SK-N-MC (cell line): ENCODE measurements around the gene MOB3B.

Source experiments
- DNase-seq: peaks from one replicate; pipeline ENCODE4 v3.0.0-alpha.2; 2011; ENCODE audit warnings: low read depth, low spot score
- H3K27ac ChIP-seq: fragments of 200-600 bp; sonication (generic); 2 replicates; pipeline ENCODE4 v1.5.1; 2016; ENCODE audit warnings: mixed run types
- H3K36me3 ChIP-seq: fragments of 200-600 bp; sonication (generic); 2 replicates; pipeline ENCODE4 v1.6.1; 2017; ENCODE audit warnings: antibody characterized with exemption, low read length, mixed read lengths; ENCODE audit not compliant: insufficient read depth
- H3K4me3 ChIP-seq: fragments of 200-600 bp; sonication (generic); 2 replicates; pipeline ENCODE4 v1.5.1; 2016
- H3K9ac ChIP-seq: fragments of 200-600 bp; sonication (generic); 2 replicates; pipeline ENCODE4 v1.8.0; 2017; ENCODE audit warnings: mixed run types, mixed read lengths; ENCODE audit not compliant: insufficient read length
- H3K9me3 ChIP-seq: fragments of 200-600 bp; sonication (generic); 2 replicates; pipeline ENCODE4 v1.6.1; 2017; ENCODE audit warnings: low read depth, mild to moderate bottlenecking, antibody characterized with exemption, low read length, moderate library complexity, mixed read lengths
- EZH2 ChIP-seq: fragments of 200-600 bp; sonication (generic); IDR thresholded peaks from one replicate; pipeline ENCODE4 v1.6.1; 2017; ENCODE audit warnings: antibody characterized with exemption
- FOXP2 ChIP-seq: optimal IDR thresholded peaks from 2 replicates; pipeline ENCODE3; 2011; ENCODE audit warnings: mild to moderate bottlenecking, moderate library complexity; ENCODE audit not compliant: insufficient read depth; ENCODE audit errors: extremely low read length, control extremely low read depth
- POLR2AphosphoS5 ChIP-seq: IDR thresholded peaks from 2 replicates; pipeline ENCODE4 v1.6.1; 2012; ENCODE audit warnings: mild to moderate bottlenecking, low read depth, low read length, borderline replicate concordance

Gene MOB3B

GRCh38 chr9:27344776-27345175, 184.8 kb downstream of the MOB3B start:
- H3K9ac ChIP-seq, result no peak overlapping the region
- DNase-seq, result no peak

GRCh38 chr9:27341545-27342294, 187.9 kb downstream of the MOB3B start:
- H3K4me3 ChIP-seq, result no peak overlapping the region
- no peak overlapping the region for H3K9ac ChIP-seq
- TF ChIP-seq POLR2AphosphoS5 (no peak), EZH2 (no peak), FOXP2 (no peak)
- DNase-seq, result no peak
- no peaks in the 10 kb centered on the region for H3K36me3 ChIP-seq
- H3K9me3 ChIP-seq, result no peaks in the 10 kb centered on the region
- no peak overlapping the region for H3K27ac ChIP-seq

More at GRCh38 chr9:27344776-27345175, 184.8 kb downstream of the MOB3B start:
- Histone ChIP-seq H3K4me3 (no peak overlapping the region), H3K9me3 (no peaks in the 10 kb centered on the region), H3K27ac (no peak overlapping the region), H3K36me3 (no peaks in the 10 kb centered on the region)
- TF ChIP-seq POLR2AphosphoS5, result no peak
- no peak for TF ChIP-seq FOXP2
- no peak for TF ChIP-seq EZH2

GRCh38 chr9:27340961-27341511, 188.6 kb downstream of the MOB3B start:
- no peaks in the 10 kb centered on the region for H3K36me3 ChIP-seq
- no peak for DNase-seq
- no peak overlapping the region for H3K27ac ChIP-seq
- no peaks in the 10 kb centered on the region for H3K9me3 ChIP-seq
- no peak overlapping the region for H3K4me3 ChIP-seq
- no peak for TF ChIP-seq POLR2AphosphoS5
- TF ChIP-seq EZH2, result no peak
- TF ChIP-seq FOXP2, result no peak
- H3K9ac ChIP-seq, result no peak overlapping the region

- H3K9ac ChIP-seq, result no peak overlapping the region
- H3K9me3 ChIP-seq, result no peaks in the 10 kb centered on the region
- no peak overlapping the region for H3K4me3 ChIP-seq
- TF ChIP-seq FOXP2 (no peak), POLR2AphosphoS5 (no peak), EZH2 (no peak)
- no peaks in the 10 kb centered on the region for H3K36me3 ChIP-seq
- no peak for DNase-seq
- no peak overlapping the region for H3K27ac ChIP-seq
Observed at GRCh38 chr9:27340285-27340674, 189.3 kb downstream of the MOB3B start.

GRCh38 chr9:27339661-27340284, 189.8 kb downstream of the MOB3B start:
- Histone ChIP-seq H3K9me3 (no peaks in the 10 kb centered on the region), H3K9ac (no peak overlapping the region), H3K4me3 (no peak overlapping the region), H3K27ac (no peak overlapping the region), H3K36me3 (no peaks in the 10 kb centered on the region)
- no peak for DNase-seq
- TF ChIP-seq POLR2AphosphoS5 (no peak), FOXP2 (no peak)

GRCh38 chr9:27338527-27338903, 191.1 kb downstream of the MOB3B start:
- DNase-seq, result no peak
- H3K36me3 ChIP-seq, result no peaks in the 10 kb centered on the region
- no peaks in the 10 kb centered on the region for H3K9me3 ChIP-seq
- TF ChIP-seq FOXP2, result no peak
- TF ChIP-seq POLR2AphosphoS5, result no peak
- TF ChIP-seq EZH2, result no peak
- no peak overlapping the region for H3K4me3 ChIP-seq
- no peak overlapping the region for H3K27ac ChIP-seq
- H3K9ac ChIP-seq, result no peak overlapping the region

GRCh38 chr9:27337833-27338526, 191.6 kb downstream of the MOB3B start:
- Histone ChIP-seq H3K27ac (no peak overlapping the region), H3K9ac (no peak overlapping the region), H3K4me3 (no peak overlapping the region), H3K36me3 (no peaks in the 10 kb centered on the region), H3K9me3 (no peaks in the 10 kb centered on the region)
- no peak for TF ChIP-seq FOXP2
- no peak for TF ChIP-seq POLR2AphosphoS5
- no peak for TF ChIP-seq EZH2
- no peak for DNase-seq

GRCh38 chr9:27337236-27337635, 192.4 kb downstream of the MOB3B start:
- Histone ChIP-seq H3K4me3 (no peak overlapping the region), H3K36me3 (no peaks in the 10 kb centered on the region), H3K9ac (no peak overlapping the region), H3K27ac (no peak overlapping the region), H3K9me3 (no peaks in the 10 kb centered on the region)
- TF ChIP-seq EZH2 (no peak), FOXP2 (no peak), POLR2AphosphoS5 (no peak)
- DNase-seq, result no peak

- TF ChIP-seq EZH2 (no peak), FOXP2 (no peak), POLR2AphosphoS5 (no peak)
- Histone ChIP-seq H3K36me3 (no peaks in the 10 kb centered on the region), H3K9me3 (no peaks in the 10 kb centered on the region), H3K4me3 (no peak overlapping the region), H3K9ac (no peak overlapping the region), H3K27ac (no peak overlapping the region)
- no peak for DNase-seq
Observed at GRCh38 chr9:27336829-27337228, 192.8 kb downstream of the MOB3B start.
